K562 (cell line): ENCODE data around the gene TARS1. TPM values are rescaled to one million over a fixed set of nuclear protein-coding genes. Genes with fewer than 3 reads are reported as not detected.
A peak's percentile ranks its signal among the peaks of the same experiment; 100 is the strongest.

ENCODE experiments used
- CBFA2T2 ChIP-seq: fragments of 450-650 bp; conservative IDR thresholded peaks from 2 replicates; pipeline ENCODE4 v1.6.1; 2017; ENCODE audit warnings: mild to moderate bottlenecking
- CSDE1 ChIP-seq, 2 experiments: fragments of 450-650 bp; IDR thresholded peaks; 2 replicates each; pipeline ENCODE4 v1.6.1; 2016; ENCODE audit warnings: mild to moderate bottlenecking in 1 of 2
- CXXC5 ChIP-seq: fragments of 250-450 bp; sonication (Bioruptor Pico); IDR thresholded peaks from 2 replicates; pipeline ENCODE4 v1.8.0; 2022; ENCODE audit warnings: inconsistent platforms, mild to moderate bottlenecking, moderate library complexity
- GATA2 ChIP-seq: sonication (generic); formaldehyde crosslinking; IDR thresholded peaks from 2 replicates; pipeline ENCODE4 v1.4.0; 2020; ENCODE audit warnings: mild to moderate bottlenecking, missing genetic modification reagents
- JUND ChIP-seq, 2 experiments: IDR thresholded peaks; 2 replicates in 1 of 2; 3 replicates in 1 of 2; pipeline ENCODE4 v1.6.1; 2011; ENCODE audit warnings: borderline replicate concordance in 2 of 2, low read depth in 2 of 2, low read length in 2 of 2, improper control_type of control experiment in 1 of 2, missing biosample characterization in 1 of 2, missing genetic modification characterization in 1 of 2, missing genetic modification reagents in 1 of 2
- LEF1 ChIP-seq: fragments of 450-650 bp; IDR thresholded peaks from 2 replicates; pipeline ENCODE4 v1.6.1; 2016; ENCODE audit warnings: mild to moderate bottlenecking
- MAFF ChIP-seq: IDR thresholded peaks from 2 replicates; pipeline ENCODE4 v1.6.1; 2012; ENCODE audit warnings: low read length, improper control_type of control experiment
- MYBL2 ChIP-seq, 2 experiments: fragments of 450-650 bp in 1 of 2; sonication (generic) in 1 of 2; formaldehyde crosslinking in 1 of 2; IDR thresholded peaks; 2 replicates each; pipeline versions ENCODE4 v1.6.1 to v1.8.1; 2017 to 2022; ENCODE audit warnings: borderline replicate concordance in 1 of 2, inconsistent platforms in 1 of 2, low read depth in 1 of 2, mild to moderate bottlenecking in 1 of 2, missing genetic modification reagents in 1 of 2, moderate library complexity in 1 of 2
- NFATC3 ChIP-seq: fragments of 450-650 bp; IDR thresholded peaks from 2 replicates; pipeline ENCODE4 v1.6.1; 2017; ENCODE audit warnings: mild to moderate bottlenecking
- NRF1 ChIP-seq, 2 experiments: fragments of 450-650 bp; IDR thresholded peaks in 1 of 2; conservative IDR thresholded peaks in 1 of 2; 2 replicates each; pipeline ENCODE4 v1.6.1; 2014; ENCODE audit warnings: mild to moderate bottlenecking in 2 of 2
- TBP ChIP-seq: optimal IDR thresholded peaks from 2 replicates; pipeline ENCODE3; 2011; ENCODE audit warnings: low read depth, low read length, improper control_type of control experiment
- TEAD1 ChIP-seq, 2 experiments: fragments of 450-650 bp in 1 of 2; sonication (generic) in 1 of 2; formaldehyde crosslinking; IDR thresholded peaks; 2 replicates each; pipeline versions ENCODE4 v1.4.0 to v1.8.0; 2020 to 2022; ENCODE audit warnings: mild to moderate bottlenecking in 2 of 2, missing genetic modification reagents in 1 of 2
- TGIF2 ChIP-seq: sonication (generic); formaldehyde crosslinking; IDR thresholded peaks from 2 replicates; pipeline ENCODE4 v1.8.1; 2022; ENCODE audit warnings: mild to moderate bottlenecking, missing genetic modification reagents, moderate library complexity
- ZNF23 ChIP-seq: fragments of 250-450 bp; sonication (Bioruptor Pico); IDR thresholded peaks from 2 replicates; pipeline ENCODE4 v1.4.0; 2020; ENCODE audit warnings: mild to moderate bottlenecking
- polyA plus RNA-seq, 8 experiments: library from polyadenylated mRNA; depleted of rRNA in 4 of 8; stranded (reverse) in 5 of 8; unstranded in 3 of 8; fragments of >200 nt; fragmentation: Nextera tagmentation in 2 of 8; fragmentation: Illumina TruSeq in 1 of 8; extraction: Ambion mirVana in 2 of 8; extraction: Trizol in 1 of 8; gene quantifications; 2 replicates each; pipeline versions ENCODE4 v1.2.1 to v1.2.3, GENCODE V29; 2011 to 2014; ENCODE audit warnings: inconsistent platforms in 1 of 8, missing spikeins in 1 of 8
- total RNA-seq, 7 experiments: library from RNA; depleted of rRNA in 6 of 7; stranded (reverse); fragments of >200 nt in 6 of 7; fragmentation: Illumina TruSeq in 2 of 7; extraction: Trizol in 2 of 7; gene quantifications; 2 replicates each; pipeline versions ENCODE4 v1.2.1 to v1.2.3, GENCODE V29; 2011 to 2021; ENCODE audit warnings: low replicate concordance in 1 of 7
- TF ChIP-seq, protein P1 (sequence below): fragments of 250-450 bp; sonication (Bioruptor Pico); IDR thresholded peaks from 2 replicates; pipeline ENCODE4 v1.4.0; 2020; ENCODE audit warnings: mild to moderate bottlenecking, moderate library complexity
- TF ChIP-seq, protein P2 (sequence below): IDR thresholded peaks from 3 replicates; pipeline ENCODE4 v1.6.1; 2011; ENCODE audit warnings: borderline replicate concordance, mild to moderate bottlenecking; ENCODE audit not compliant: insufficient read length, insufficient read depth
- TF ChIP-seq, protein P3 (sequence below): fragments of 450-650 bp; IDR thresholded peaks from 2 replicates; pipeline ENCODE4 v1.6.1; 2018; ENCODE audit warnings: mild to moderate bottlenecking, low read depth; ENCODE audit not compliant: partially characterized antibody

Gene TARS1
- total and polyA plus RNA-seq, 9 of the 15 experiments (the other 6 are each of a cell fraction or from before 2014, with no cell fraction given) = 263 to 518 (median 439) TPM

DNA sequence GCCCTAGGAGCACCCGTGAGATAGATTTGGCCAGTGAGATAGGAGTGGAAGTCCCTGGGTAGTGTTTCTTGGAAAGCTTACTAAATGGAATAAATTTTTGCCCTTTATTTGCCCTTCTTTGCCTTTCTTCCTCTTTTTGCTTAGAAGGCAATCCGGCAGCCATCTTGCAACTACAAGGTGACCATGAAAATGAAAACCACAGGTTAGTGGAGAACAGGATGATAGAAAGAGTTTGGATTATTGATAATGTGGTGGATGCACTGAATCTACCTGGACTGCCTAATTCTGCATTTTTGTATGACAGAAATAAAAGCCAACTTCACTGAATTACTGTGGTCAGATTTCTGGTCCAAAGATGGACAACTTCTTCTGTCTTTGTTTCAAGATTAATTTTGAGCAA is 33.2 kb downstream of the TARS1 start (continued):
- no peak for TF ChIP-seq NRF1 (conservative IDR thresholded peaks at IDR 0.05 in 1 of 2, IDR thresholded peaks at IDR 0.05 in 1 of 2)
- TF ChIP-seq TGIF2 (CRISPR knock-in tag) = no peak
- TF ChIP-seq MAFF = no peak
- peak; percentile 47; the same call in 1 of the 2 replicates for TF ChIP-seq CXXC5
- no peak for TF ChIP-seq LEF1
- TF ChIP-seq, protein P1, sequence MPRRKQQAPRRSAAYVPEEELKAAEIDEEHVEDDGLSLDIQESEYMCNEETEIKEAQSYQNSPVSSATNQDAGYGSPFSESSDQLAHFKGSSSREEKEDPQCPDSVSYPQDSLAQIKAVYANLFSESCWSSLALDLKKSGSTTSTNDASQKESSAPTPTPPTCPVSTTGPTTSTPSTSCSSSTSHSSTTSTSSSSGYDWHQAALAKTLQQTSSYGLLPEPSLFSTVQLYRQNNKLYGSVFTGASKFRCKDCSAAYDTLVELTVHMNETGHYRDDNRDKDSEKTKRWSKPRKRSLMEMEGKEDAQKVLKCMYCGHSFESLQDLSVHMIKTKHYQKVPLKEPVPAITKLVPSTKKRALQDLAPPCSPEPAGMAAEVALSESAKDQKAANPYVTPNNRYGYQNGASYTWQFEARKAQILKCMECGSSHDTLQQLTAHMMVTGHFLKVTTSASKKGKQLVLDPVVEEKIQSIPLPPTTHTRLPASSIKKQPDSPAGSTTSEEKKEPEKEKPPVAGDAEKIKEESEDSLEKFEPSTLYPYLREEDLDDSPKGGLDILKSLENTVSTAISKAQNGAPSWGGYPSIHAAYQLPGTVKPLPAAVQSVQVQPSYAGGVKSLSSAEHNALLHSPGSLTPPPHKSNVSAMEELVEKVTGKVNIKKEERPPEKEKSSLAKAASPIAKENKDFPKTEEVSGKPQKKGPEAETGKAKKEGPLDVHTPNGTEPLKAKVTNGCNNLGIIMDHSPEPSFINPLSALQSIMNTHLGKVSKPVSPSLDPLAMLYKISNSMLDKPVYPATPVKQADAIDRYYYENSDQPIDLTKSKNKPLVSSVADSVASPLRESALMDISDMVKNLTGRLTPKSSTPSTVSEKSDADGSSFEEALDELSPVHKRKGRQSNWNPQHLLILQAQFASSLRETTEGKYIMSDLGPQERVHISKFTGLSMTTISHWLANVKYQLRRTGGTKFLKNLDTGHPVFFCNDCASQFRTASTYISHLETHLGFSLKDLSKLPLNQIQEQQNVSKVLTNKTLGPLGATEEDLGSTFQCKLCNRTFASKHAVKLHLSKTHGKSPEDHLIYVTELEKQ (CRISPR knock-in tag) = no peak
- TF ChIP-seq NFATC3 = no peak
- TF ChIP-seq TEAD1 (CRISPR knock-in tag; IDR thresholded peaks at IDR 0.05) = no peak
- no peak for TF ChIP-seq GATA2 (CRISPR knock-in tag)
- TF ChIP-seq JUND (IDR thresholded peaks at IDR 0.05; ENCODE audit: borderline replicate concordance, low read depth, low read length) = no peak
- TF ChIP-seq JUND (tag; IDR thresholded peaks at IDR 0.05; ENCODE audit: borderline replicate concordance, low read depth, low read length) = no peak
- TF ChIP-seq ZNF23 (CRISPR knock-in tag) = no peak
- no peak for TF ChIP-seq TBP
- TF ChIP-seq CSDE1 (IDR thresholded peaks at IDR 0.05) = no peak
- no peak for TF ChIP-seq MYBL2 (IDR thresholded peaks at IDR 0.05; ENCODE audit: low read depth)
- TF ChIP-seq MYBL2 (CRISPR knock-in tag; IDR thresholded peaks at IDR 0.05; ENCODE audit: borderline replicate concordance) = no peak
- TF ChIP-seq, protein P2, sequence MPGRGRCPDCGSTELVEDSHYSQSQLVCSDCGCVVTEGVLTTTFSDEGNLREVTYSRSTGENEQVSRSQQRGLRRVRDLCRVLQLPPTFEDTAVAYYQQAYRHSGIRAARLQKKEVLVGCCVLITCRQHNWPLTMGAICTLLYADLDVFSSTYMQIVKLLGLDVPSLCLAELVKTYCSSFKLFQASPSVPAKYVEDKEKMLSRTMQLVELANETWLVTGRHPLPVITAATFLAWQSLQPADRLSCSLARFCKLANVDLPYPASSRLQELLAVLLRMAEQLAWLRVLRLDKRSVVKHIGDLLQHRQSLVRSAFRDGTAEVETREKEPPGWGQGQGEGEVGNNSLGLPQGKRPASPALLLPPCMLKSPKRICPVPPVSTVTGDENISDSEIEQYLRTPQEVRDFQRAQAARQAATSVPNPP = no peak
- TF ChIP-seq, protein P3, sequence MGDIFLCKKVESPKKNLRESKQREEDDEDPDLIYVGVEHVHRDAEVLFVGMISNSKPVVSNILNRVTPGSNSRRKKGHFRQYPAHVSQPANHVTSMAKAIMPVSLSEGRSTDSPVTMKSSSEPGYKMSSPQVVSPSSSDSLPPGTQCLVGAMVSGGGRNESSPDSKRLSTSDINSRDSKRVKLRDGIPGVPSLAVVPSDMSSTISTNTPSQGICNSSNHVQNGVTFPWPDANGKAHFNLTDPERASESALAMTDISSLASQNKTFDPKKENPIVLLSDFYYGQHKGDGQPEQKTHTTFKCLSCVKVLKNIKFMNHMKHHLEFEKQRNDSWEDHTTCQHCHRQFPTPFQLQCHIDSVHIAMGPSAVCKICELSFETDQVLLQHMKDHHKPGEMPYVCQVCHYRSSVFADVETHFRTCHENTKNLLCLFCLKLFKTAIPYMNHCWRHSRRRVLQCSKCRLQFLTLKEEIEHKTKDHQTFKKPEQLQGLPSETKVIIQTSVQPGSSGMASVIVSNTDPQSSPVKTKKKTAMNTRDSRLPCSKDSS = no peak
- no peak for TF ChIP-seq CBFA2T2
